A673 (cell line): ENCODE results near the gene HOXA9.

Experiments
- EZH2 ChIP-seq: fragments of 200-600 bp; sonication (generic); IDR thresholded peaks from 2 replicates; pipeline ENCODE4 v1.6.1; 2017; ENCODE audit warnings: borderline replicate concordance, low read depth, mild to moderate bottlenecking, mixed read lengths, antibody characterized with exemption, low read length; ENCODE audit not compliant: poor library complexity, severe bottlenecking
- TF ChIP-seq, protein P1 (sequence below): fragments of 300-800, 200-600 bp; sonication (generic); conservative IDR thresholded peaks from 2 replicates; pipeline ENCODE4 v1.5.1; 2017; ENCODE audit warnings: low read depth, mild to moderate bottlenecking, antibody characterized with exemption, low read length, moderate library complexity, mixed read lengths

DNA sequence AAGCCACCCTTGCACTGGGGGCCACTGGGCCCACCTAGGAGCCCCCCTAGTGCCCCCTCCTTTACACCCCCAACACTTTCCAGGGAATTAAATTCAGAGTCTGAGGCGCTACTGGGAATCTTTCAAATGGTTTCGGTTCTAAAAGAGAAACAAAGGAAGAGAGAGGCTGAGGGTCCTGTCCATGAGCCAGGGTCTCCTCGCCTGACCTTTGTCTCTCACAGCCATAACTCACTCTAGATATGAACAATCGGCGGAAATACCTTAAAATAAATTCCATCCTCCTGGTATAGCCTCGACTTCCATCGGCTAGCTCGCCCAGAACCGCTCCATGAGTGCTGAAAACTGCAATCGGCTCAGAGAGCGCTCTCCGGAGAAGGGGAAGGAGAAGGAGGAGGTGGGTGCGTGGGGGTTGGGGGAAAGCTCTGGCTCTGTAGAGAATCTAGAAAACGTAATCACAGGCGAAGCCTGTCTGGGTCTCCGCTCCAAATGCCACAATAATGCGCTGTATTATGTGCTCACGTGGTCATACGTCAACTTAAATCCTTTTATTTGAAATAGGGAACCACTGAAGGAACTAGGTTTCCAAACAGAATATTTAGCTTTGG, 47.3 kb downstream of the HOXA9 start:
- TF ChIP-seq, protein P1, sequence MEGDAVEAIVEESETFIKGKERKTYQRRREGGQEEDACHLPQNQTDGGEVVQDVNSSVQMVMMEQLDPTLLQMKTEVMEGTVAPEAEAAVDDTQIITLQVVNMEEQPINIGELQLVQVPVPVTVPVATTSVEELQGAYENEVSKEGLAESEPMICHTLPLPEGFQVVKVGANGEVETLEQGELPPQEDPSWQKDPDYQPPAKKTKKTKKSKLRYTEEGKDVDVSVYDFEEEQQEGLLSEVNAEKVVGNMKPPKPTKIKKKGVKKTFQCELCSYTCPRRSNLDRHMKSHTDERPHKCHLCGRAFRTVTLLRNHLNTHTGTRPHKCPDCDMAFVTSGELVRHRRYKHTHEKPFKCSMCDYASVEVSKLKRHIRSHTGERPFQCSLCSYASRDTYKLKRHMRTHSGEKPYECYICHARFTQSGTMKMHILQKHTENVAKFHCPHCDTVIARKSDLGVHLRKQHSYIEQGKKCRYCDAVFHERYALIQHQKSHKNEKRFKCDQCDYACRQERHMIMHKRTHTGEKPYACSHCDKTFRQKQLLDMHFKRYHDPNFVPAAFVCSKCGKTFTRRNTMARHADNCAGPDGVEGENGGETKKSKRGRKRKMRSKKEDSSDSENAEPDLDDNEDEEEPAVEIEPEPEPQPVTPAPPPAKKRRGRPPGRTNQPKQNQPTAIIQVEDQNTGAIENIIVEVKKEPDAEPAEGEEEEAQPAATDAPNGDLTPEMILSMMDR, result no peak
- TF ChIP-seq EZH2, result no peak
